HG03439 (cell line): ENCODE results near the gene PLXND1.
"Not testable (repeated sequence)": the region's sequence is repeated elsewhere in the genome, so short reads cannot be mapped to it uniquely, and the experiment has no call there.

Source experiments
- ATAC-seq: cut with Tn5 transposase; IDR thresholded peaks from one replicate; pipeline ENCODE4 v1.9.1; 2021; ENCODE audit warnings: mild to moderate bottlenecking, moderate library complexity; ENCODE audit not compliant: unreplicated experiment

PLXND1 gene

DNA sequence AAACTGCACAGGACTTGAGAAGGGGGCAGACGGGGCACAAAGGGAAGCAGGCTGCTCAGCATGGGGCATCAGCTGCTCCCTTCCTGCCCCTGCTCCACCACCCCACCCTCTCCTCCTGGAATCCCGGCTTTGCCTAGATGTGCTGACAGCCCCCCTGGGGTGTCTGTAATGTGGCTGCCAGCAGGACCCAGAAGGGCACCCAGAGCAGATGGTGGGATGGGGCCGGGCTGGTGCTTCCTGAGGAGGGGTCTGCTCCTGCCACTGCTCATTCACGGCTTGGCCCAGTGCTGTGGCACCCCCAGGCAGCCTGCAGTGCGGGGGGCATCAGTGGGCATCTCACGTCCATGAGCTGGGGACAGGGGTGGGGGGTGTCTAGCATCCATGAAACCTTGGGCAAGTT, 53.3 kb downstream of the PLXND1 start:
- no peak for ATAC-seq

DNA sequence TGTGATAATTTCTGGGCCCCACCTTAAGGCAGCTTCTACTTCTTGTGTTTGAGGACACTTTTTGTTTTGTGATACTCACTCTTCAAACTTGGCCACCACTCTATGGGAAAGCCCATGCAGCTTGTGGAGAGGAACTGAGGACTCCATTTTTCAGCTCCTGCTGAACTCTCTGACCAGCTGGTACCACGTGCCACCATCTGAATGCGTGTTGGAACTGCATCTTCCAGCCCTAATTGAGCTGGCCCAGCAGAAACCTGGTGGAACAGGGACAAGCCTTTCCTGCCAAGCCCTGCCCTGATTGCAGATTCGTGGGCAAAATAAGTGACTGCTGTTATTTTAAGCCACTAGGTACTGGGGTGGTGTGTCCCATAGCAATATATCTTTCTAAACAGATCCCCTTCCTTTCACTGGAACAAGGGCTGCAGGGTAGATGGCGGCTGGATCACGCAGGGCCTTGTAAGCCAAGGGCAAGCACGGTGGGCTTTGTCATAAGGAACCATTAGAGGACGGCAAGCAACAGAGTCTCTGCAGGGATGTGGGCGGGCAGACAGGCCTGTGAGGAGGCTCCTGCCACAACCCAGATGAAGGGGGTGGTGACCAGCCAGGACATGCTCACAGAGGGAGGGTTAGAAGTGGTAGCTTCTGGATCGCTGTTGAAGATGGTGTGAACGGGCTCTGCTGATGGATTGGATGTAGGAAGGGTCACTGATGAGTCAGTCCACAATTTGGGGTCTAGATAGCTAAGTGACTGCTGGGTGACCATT, 54.0 kb downstream of the PLXND1 start:
- ATAC-seq = no peak

- ATAC-seq = no peak
Measured at GRCh38 chr3:129549805-129550204, 56.7 kb downstream of the PLXND1 start.

DNA sequence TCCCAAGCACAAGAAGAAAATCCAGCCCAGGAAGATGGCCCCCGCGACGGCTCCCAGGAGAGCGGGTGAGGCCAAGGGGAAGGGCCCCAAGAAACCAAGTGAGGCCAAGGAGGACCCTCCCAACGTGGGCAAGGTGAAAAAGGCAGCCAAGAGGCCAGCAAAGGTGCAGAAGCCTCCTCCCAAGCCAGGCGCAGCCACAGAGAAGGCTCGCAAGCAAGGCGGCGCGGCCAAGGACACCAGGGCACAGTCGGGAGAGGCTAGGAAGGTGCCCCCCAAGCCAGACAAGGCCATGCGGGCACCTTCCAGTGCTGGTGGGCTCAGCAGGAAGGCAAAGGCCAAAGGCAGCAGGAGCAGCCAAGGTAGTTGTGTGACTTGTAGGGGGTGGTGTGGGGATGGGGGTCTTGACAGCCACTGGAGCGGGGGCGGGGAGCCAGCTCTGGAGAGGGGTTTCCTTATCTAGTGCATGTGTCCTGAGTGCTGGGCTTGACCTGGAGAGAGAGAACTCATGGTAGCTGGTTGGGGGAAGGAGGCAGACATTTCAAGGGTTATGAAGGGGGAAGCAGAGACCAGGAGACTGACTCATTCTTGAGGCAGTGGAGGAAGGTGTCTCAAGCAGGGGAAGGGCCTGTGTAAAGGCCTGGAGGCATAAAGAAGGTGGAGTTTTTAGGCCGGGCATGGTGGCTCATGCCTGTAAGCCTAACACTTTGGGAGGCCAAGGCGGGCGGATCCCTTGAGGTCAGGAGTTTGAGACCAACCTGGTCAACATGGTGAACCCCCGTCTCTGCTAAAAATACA, 57.3 kb downstream of the PLXND1 start:
- no peak for ATAC-seq

- ATAC-seq = no peak
Measured at GRCh38 chr3:129548104-129548965, 58.1 kb downstream of the PLXND1 start.

- ATAC-seq = no peak
Measured at GRCh38 chr3:129547241-129547640, 59.2 kb downstream of the PLXND1 start.

GRCh38 chr3:129545951-129546350, 60.5 kb downstream of the PLXND1 start:
- not testable (repeated sequence) for ATAC-seq

DNA sequence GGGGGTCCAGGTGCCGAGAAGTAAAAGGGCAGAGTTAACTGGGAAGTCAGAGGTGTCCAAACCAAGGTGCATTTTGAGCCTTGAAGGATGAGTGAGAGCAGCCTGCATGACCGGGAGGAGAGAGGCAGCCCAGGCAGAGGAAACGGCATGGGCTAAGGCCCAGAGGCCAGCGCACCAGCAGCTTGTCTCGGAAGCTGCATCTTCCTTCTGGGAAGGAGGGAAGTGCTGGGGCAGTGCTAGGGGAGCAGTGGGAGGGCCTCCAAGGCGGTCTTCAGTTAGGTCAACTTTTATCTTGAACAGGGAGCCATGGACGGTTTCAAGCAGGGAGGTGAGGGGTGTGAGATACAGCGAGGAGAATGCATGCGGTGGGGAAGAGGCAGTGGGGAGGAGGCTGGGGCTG, 62.5 kb downstream of the PLXND1 start:
- ATAC-seq = no peak

DNA sequence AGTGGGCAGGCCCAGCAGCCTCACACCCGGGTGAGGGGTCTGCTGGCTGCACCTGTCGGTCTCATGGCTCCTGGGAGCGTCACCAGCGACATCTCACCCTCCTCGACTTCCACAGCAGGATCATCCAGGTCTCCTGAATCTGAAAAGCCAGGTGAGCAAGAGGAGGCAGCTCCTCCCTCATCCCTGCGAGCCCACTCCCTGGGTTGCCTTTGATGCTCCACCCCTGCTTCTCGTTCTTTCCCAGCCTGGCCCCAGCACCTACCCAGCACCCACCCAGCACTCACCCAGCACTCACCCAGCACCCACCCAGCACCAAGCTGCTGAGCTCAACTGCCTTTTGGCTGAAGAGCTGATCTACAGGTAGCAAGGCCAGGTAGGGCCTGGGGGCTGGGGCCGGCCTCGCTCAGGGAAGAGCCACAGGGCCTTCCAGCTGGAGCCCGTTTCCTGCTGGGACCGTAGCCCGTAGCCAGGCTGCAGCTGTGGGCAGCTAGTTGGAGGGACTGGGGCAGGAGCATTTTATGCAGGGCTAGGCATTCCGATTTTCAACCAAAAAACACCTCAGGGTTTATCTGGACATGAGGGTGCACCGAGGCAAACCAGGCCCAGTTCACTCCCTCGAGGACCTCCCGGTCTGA, 63.2 kb downstream of the PLXND1 start, which contains the start of gene H1-8:
H1-8 (plus strand) TSS at position 20 of the 635 bp plus-strand sequence; CDS start at position 64, 44 bp downstream.
- no peak for ATAC-seq

DNA sequence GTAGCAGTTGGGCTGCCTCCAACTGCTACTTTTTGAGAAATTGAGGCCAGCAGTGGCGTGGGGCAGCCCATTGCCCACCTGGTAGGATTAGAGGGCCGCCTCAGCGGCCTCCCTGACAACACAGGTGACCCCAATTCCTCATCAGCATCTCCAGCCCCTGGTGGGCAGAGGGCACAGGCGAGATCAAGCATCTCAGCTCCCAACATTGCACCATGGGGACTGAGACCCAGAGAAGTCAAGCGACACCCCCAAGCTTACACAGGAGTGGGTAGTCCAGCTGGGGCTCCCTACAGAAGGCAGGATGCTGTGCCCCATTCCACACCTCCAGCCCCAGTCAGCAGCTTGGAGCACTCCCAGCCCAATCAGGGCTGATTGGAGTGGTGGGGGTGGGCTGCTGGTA, 63.7 kb downstream of the PLXND1 start:
- no peak for ATAC-seq

GRCh38 chr3:129540776-129541516, 65.5 kb downstream of the PLXND1 start:
- ATAC-seq = no peak

DNA sequence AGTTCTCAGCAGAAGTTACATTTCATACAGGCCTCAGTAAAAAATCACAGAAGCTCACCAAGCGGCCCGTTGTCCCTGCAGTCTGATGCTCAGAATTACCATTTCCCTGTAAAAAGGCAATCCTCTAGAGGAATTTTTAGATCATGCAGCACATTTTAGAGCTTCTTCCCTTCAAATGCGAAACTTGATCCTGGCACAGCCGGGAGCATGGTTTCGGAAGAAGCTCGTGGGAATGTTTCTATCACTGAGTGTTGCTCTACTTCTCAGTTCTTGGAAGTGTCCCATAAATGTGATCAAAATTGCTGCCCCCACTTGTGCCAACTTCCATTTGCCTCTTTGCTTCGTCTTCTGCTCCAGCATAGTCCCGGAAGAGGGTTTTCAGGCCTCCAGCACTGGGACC, 67.3 kb downstream of the PLXND1 start:
- no peak for ATAC-seq

- ATAC-seq = no peak
Measured at GRCh38 chr3:129536804-129537203, 69.7 kb downstream of the PLXND1 start.

DNA sequence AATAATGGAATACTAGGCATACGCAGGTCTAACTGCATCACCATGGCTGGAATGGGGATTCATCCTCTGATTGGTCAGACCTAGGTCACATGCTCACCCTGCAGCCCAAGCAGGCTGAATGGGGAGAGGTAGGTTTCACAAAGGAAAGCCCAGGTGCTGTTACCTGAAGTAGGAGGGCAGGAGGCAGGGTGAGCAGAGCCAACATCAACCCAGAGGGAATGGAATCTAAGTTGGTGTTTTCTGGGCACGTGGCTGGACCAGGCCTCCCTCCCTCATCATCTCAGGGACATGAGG, 70.2 kb downstream of the PLXND1 start:
- no peak for ATAC-seq

GRCh38 chr3:129535075-129535474, 71.4 kb downstream of the PLXND1 start:
- ATAC-seq = no peak

DNA sequence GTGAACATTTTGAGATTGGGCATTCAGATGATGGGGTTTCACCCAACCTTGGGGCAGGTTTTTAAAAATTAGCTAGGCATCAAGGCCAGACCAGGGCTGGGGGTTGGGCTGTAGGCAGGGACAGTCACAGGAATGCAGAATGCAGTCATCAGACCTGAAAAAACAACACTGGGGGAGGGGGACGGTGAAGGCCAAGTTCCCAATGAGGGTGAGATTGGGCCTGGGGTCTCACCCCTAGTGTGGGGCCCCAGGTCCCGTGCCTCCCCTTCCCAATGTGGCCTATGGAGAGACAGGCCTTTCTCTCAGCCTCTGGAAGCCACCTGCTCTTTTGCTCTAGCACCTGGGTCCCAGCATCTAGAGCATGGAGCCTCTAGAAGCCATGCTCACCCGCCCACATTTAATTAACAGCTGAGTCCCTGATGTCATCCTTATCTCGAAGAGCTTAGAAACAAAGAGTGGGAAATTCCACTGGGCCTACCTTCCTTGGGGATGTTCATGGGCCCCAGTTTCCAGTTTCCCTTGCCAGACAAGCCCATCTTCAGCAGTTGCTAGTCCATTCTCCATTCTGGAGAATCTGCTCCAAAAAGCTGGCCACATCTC, 71.9 kb downstream of the PLXND1 start:
- no peak for ATAC-seq

DNA sequence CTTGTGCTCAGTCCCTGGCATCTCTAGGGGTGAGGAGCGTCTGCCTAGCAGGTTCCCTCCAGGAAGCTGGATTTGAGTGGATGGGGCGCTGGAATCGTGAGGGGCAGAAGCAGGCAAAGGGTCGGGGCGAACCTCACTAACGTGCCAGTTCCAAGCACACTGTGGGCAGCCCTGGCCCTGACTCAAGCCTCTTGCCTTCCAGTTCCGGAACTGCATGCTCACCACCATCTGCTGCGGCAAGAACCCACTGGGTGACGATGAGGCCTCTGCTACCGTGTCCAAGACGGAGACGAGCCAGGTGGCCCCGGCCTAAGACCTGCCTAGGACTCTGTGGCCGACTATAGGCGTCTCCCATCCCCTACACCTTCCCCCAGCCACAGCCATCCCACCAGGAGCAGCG, 73.1 kb downstream of the PLXND1 start:
- no peak for ATAC-seq

GRCh38 chr3:129532261-129532660, 74.2 kb downstream of the PLXND1 start:
- ATAC-seq = no peak

DNA sequence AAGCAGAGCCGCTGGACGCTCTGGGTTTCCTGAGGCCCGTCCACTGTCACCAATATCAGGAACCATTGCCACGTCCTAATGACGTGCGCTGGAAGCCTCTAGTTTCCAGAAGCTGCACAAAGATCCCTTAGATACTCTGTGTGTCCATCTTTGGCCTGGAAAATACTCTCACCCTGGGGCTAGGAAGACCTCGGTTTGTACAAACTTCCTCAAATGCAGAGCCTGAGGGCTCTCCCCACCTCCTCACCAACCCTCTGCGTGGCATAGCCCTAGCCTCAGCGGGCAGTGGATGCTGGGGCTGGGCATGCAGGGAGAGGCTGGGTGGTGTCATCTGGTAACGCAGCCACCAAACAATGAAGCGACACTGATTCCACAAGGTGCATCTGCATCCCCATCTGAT, 74.8 kb downstream of the PLXND1 start:
- no peak for ATAC-seq

GRCh38 chr3:129530821-129531220, 75.7 kb downstream of the PLXND1 start:
- ATAC-seq = no peak
